HepG2 (cell line): ENCODE data around the gene HIGD1A. TPM values are rescaled to one million over a fixed set of nuclear protein-coding genes. Genes with fewer than 3 reads are reported as not detected.

ENCODE experiments used
- ASH2L ChIP-seq: fragments of 300-600, 200-600 bp; sonication (generic); IDR thresholded peaks from 2 replicates; pipeline ENCODE4 v1.7.0; 2017; ENCODE audit warnings: low read depth, mild to moderate bottlenecking, moderate library complexity, mixed read lengths, low read length; ENCODE audit not compliant: insufficient read length
- BRD4 ChIP-seq: sonication (generic); formaldehyde crosslinking; IDR thresholded peaks from 2 replicates; pipeline ENCODE4 v1.4.0; 2020; ENCODE audit warnings: missing genetic modification reagents
- DMAP1 ChIP-seq: IDR thresholded peaks from 2 replicates; pipeline ENCODE4 v1.6.1; 2016
- ELF1 ChIP-seq: sonication (generic); formaldehyde crosslinking; IDR thresholded peaks from 2 replicates; pipeline ENCODE4 v1.4.0; 2020; ENCODE audit warnings: missing genetic modification reagents
- HOXA5 ChIP-seq: sonication (generic); formaldehyde crosslinking; IDR thresholded peaks from 2 replicates; pipeline ENCODE4 v1.4.0; 2020; ENCODE audit warnings: missing genetic modification reagents
- KDM5A ChIP-seq: fragments of 200-600 bp; sonication (generic); IDR thresholded peaks from 2 replicates; pipeline ENCODE4 v1.7.0; 2018; ENCODE audit warnings: antibody characterized with exemption, mild to moderate bottlenecking, low read length, borderline replicate concordance
- KDM6A ChIP-seq: IDR thresholded peaks from 2 replicates; pipeline ENCODE4 v1.6.1; 2016; ENCODE audit warnings: low read depth
- MAZ ChIP-seq, 2 experiments: sonication (generic) in 1 of 2; formaldehyde crosslinking in 1 of 2; IDR thresholded peaks; 2 replicates each; pipeline versions ENCODE4 v1.5.0 to v1.6.1; 2012 to 2020; ENCODE audit warnings: low read depth in 2 of 2, mild to moderate bottlenecking in 2 of 2, borderline replicate concordance in 1 of 2, improper control_type of control experiment in 1 of 2, low read length in 1 of 2, missing genetic modification reagents in 1 of 2, moderate library complexity in 1 of 2
- NR2F6 ChIP-seq, 2 experiments: IDR thresholded peaks; 2 replicates each; pipeline ENCODE4 v1.6.1; 2016; ENCODE audit warnings: antibody characterized with exemption in 1 of 2, mild to moderate bottlenecking in 1 of 2
- REPIN1 ChIP-seq: sonication (generic); formaldehyde crosslinking; IDR thresholded peaks from 2 replicates; pipeline ENCODE4 v1.8.0; 2022; ENCODE audit warnings: missing genetic modification reagents, low read depth, mild to moderate bottlenecking, borderline replicate concordance
- TAF1 ChIP-seq: sonication (generic); formaldehyde crosslinking; IDR thresholded peaks from 2 replicates; pipeline ENCODE4 v1.4.0; 2020; ENCODE audit warnings: missing genetic modification reagents
- TEAD3 ChIP-seq: optimal IDR thresholded peaks from 2 replicates; pipeline ENCODE3; 2016; ENCODE audit warnings: borderline replicate concordance
- ZNF12 ChIP-seq: sonication (generic); formaldehyde crosslinking; IDR thresholded peaks from 2 replicates; pipeline ENCODE4 v1.5.0; 2020; ENCODE audit warnings: missing genetic modification reagents
- ZNF331 ChIP-seq: sonication (generic); formaldehyde crosslinking; IDR thresholded peaks from 2 replicates; pipeline ENCODE4 v1.4.0; 2020; ENCODE audit warnings: missing genetic modification reagents
- ZNF496 ChIP-seq: sonication (generic); formaldehyde crosslinking; IDR thresholded peaks from 2 replicates; pipeline ENCODE4 v1.8.1; 2023; ENCODE audit warnings: mild to moderate bottlenecking, moderate library complexity, missing genetic modification reagents; ENCODE audit not compliant: insufficient replicate concordance
- ZNF543 ChIP-seq: sonication (generic); formaldehyde crosslinking; IDR thresholded peaks from 2 replicates; pipeline ENCODE4 v1.4.0; 2020; ENCODE audit warnings: mild to moderate bottlenecking, missing genetic modification reagents
- ZNF558 ChIP-seq: sonication (generic); formaldehyde crosslinking; IDR thresholded peaks from 2 replicates; pipeline ENCODE4 v1.9.0; 2022; ENCODE audit warnings: mild to moderate bottlenecking, missing genetic modification reagents, borderline replicate concordance
- polyA plus RNA-seq, 8 experiments: library from polyadenylated mRNA; depleted of rRNA in 3 of 8; stranded (reverse) in 7 of 8; unstranded in 1 of 8; fragments of >200 nt; fragmentation: Illumina TruSeq in 4 of 8; extraction: Trizol in 4 of 8; gene quantifications; 2 replicates each; pipeline versions ENCODE4 v1.2.1 to v1.2.3, GENCODE V29; 2011 to 2016; ENCODE audit warnings: low read depth in 4 of 8, missing spikeins in 1 of 8, mixed read lengths in 1 of 8; ENCODE audit not compliant: insufficient read depth in 1 of 8
- total RNA-seq, 5 experiments: library from RNA; depleted of rRNA; stranded (reverse); fragments of >200 nt; fragmentation: Illumina TruSeq; extraction: Trizol; gene quantifications; 2 replicates each; pipeline ENCODE4 v1.2.3, GENCODE V29; 2016; ENCODE audit warnings: low read depth in 1 of 5
- TF ChIP-seq, protein P1 (sequence below): sonication (generic); formaldehyde crosslinking; IDR thresholded peaks from 2 replicates; pipeline ENCODE4 v1.4.0; 2020; ENCODE audit warnings: mild to moderate bottlenecking, low read depth, missing genetic modification reagents
- TF ChIP-seq, protein P2 (sequence below): sonication (generic); formaldehyde crosslinking; conservative IDR thresholded peaks from 2 replicates; pipeline ENCODE4 v1.4.0; 2020; ENCODE audit warnings: missing genetic modification reagents
- TF ChIP-seq, protein P3 (sequence below): sonication (generic); formaldehyde crosslinking; IDR thresholded peaks from 2 replicates; pipeline ENCODE4 v1.4.0; 2020; ENCODE audit warnings: missing genetic modification reagents
- TF ChIP-seq, protein P4 (sequence below): sonication (generic); formaldehyde crosslinking; IDR thresholded peaks from 2 replicates; pipeline ENCODE4 v1.5.1; 2020; ENCODE audit warnings: mild to moderate bottlenecking, missing genetic modification reagents, moderate library complexity
- TF ChIP-seq, protein P5 (sequence below): sonication (generic); formaldehyde crosslinking; IDR thresholded peaks from 2 replicates; pipeline ENCODE4 v1.4.0; 2020; ENCODE audit warnings: missing genetic modification reagents, mild to moderate bottlenecking, borderline replicate concordance

HIGD1A gene
- total and polyA plus RNA-seq, 2 of the 13 experiments (the other 11 are each of a cell fraction or from before 2014, with no cell fraction given) = 222 to 253 TPM

DNA sequence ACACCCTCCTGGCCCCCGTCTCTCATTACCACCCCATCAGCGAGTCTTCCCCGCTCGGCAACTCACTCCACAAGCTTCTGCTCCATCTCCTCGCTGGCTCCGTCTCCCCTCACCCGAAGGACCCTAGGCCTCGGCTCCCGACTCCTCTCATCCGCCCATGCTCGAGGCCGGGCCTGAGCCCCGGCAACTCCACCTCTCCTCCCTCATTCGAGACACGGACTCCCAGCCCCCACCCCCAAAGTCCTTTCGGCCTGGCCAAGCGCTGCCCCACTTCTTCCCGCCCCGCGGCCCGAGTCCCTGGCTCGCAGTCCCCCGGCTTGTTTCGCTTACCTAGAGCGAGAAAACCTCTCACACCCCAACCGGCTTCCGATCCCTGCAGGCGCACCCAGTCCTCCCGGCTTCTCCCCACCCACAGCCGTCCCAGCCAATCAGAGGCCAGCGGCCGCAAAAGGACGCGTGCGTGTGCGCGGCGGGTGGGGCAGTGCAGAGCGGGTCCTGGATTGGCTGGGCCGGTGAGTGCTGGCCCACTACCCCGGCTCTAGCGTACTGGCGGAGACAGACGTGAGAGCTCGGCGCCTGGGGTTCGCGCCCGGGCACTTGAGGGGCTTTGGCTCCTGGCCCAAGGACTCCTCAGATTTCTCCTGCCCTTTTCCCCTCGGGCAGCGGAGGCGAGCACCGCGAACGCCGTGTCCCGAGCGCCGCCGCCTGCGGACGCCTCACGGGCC, at the start of gene HIGD1A (continued):
- TF ChIP-seq, protein P1, sequence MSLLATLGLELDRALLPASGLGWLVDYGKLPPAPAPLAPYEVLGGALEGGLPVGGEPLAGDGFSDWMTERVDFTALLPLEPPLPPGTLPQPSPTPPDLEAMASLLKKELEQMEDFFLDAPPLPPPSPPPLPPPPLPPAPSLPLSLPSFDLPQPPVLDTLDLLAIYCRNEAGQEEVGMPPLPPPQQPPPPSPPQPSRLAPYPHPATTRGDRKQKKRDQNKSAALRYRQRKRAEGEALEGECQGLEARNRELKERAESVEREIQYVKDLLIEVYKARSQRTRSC (CRISPR knock-in tag) = no peak
- 0 out of 2 replicates have a peak, but pooled peaks have one; percentile 15 for TF ChIP-seq BRD4 (CRISPR knock-in tag)
- peak; percentile 93 for TF ChIP-seq REPIN1 (CRISPR knock-in tag)
- peak; percentile 21; the same call in 1 of the 2 replicates for TF ChIP-seq HOXA5 (CRISPR knock-in tag)
- TF ChIP-seq ZNF496 = no peak
- TF ChIP-seq, protein P2, sequence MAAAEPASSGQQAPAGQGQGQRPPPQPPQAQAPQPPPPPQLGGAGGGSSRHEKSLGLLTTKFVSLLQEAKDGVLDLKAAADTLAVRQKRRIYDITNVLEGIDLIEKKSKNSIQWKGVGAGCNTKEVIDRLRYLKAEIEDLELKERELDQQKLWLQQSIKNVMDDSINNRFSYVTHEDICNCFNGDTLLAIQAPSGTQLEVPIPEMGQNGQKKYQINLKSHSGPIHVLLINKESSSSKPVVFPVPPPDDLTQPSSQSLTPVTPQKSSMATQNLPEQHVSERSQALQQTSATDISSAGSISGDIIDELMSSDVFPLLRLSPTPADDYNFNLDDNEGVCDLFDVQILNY = 0 out of 2 replicates have a peak, but pooled peaks have one; percentile 22
- TF ChIP-seq KDM5A = peak; percentile 30; the same call in 1 of the 2 replicates
- TF ChIP-seq ZNF558 = no peak
- TF ChIP-seq ELF1 (CRISPR knock-in tag) = peak; percentile 54; the same call in 1 of the 2 replicates
- TF ChIP-seq, protein P3, sequence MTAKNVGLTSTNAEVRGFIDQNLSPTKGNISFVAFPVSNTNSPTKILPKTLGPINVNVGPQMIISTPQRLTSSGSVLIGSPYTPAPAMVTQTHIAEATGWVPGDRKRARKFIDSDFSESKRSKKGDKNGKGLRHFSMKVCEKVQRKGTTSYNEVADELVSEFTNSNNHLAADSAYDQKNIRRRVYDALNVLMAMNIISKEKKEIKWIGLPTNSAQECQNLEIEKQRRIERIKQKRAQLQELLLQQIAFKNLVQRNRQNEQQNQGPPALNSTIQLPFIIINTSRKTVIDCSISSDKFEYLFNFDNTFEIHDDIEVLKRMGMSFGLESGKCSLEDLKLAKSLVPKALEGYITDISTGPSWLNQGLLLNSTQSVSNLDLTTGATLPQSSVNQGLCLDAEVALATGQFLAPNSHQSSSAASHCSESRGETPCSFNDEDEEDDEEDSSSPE = peak; percentile 17; the same call in 1 of the 2 replicates
- TF ChIP-seq TEAD3 = no peak
- no peak for TF ChIP-seq NR2F6 (IDR thresholded peaks at IDR 0.05)
- peak; percentile 37; the same call in 1 of the 2 replicates for TF ChIP-seq NR2F6 (CRISPR knock-in tag; IDR thresholded peaks at IDR 0.05)
- peak; percentile 80 for TF ChIP-seq ASH2L
- no peak; the same call in 1 of the 2 replicates for TF ChIP-seq DMAP1 (CRISPR knock-in tag)
- TF ChIP-seq MAZ (IDR thresholded peaks at IDR 0.05; ENCODE audit: borderline replicate concordance, low read depth, low read length) = peak; percentile 52; the same call in 1 of the 2 replicates
- peak; percentile 53 for TF ChIP-seq MAZ (CRISPR knock-in tag; IDR thresholded peaks at IDR 0.05; ENCODE audit: low read depth)
- TF ChIP-seq, protein P4, sequence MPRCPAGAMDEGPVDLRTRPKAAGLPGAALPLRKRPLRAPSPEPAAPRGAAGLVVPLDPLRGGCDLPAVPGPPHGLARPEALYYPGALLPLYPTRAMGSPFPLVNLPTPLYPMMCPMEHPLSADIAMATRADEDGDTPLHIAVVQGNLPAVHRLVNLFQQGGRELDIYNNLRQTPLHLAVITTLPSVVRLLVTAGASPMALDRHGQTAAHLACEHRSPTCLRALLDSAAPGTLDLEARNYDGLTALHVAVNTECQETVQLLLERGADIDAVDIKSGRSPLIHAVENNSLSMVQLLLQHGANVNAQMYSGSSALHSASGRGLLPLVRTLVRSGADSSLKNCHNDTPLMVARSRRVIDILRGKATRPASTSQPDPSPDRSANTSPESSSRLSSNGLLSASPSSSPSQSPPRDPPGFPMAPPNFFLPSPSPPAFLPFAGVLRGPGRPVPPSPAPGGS = peak; percentile 62
- TF ChIP-seq ZNF12 = no peak
- TF ChIP-seq, protein P5, sequence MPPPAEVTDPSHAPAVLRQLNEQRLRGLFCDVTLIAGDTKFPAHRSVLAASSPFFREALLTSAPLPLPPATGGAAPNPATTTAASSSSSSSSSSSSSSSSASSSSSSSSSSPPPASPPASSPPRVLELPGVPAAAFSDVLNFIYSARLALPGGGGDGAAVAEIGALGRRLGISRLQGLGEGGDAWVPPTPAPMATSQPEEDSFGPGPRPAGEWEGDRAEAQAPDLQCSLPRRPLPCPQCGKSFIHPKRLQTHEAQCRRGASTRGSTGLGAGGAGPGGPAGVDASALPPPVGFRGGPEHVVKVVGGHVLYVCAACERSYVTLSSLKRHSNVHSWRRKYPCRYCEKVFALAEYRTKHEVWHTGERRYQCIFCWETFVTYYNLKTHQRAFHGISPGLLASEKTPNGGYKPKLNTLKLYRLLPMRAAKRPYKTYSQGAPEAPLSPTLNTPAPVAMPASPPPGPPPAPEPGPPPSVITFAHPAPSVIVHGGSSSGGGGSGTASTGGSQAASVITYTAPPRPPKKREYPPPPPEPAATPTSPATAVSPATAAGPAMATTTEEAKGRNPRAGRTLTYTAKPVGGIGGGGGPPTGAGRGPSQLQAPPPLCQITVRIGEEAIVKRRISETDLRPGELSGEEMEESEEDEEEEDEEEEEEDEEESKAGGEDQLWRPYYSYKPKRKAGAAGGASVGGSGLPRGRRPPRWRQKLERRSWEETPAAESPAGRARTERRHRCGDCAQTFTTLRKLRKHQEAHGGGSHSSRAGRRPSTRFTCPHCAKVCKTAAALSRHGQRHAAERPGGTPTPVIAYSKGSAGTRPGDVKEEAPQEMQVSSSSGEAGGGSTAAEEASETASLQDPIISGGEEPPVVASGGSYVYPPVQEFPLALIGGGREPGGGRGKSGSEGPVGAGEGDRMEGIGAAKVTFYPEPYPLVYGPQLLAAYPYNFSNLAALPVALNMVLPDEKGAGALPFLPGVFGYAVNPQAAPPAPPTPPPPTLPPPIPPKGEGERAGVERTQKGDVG = peak; percentile 39; the same call in 1 of the 2 replicates
- no peak for TF ChIP-seq ZNF331
- no peak for TF ChIP-seq KDM6A
- TF ChIP-seq TAF1 (CRISPR knock-in tag) = peak; percentile 81
- TF ChIP-seq ZNF543 (CRISPR knock-in tag) = peak; percentile 17; the same call in 1 of the 2 replicates
